UCSD-AML1 (cell line): ENCODE measurements around the gene SNX24.
A peak's percentile ranks its signal among the peaks of the same experiment; 100 is the strongest.
"Not testable (repeated sequence)": the region's sequence is repeated elsewhere in the genome, so short reads cannot be mapped to it uniquely, and the experiment has no call there.

Experiments used
- DNase-seq: peaks from one replicate; lab custom pipeline; 2025; ENCODE audit not compliant: unreplicated experiment; lab: John Stamatoyannopoulos, UW

Gene SNX24

DNA sequence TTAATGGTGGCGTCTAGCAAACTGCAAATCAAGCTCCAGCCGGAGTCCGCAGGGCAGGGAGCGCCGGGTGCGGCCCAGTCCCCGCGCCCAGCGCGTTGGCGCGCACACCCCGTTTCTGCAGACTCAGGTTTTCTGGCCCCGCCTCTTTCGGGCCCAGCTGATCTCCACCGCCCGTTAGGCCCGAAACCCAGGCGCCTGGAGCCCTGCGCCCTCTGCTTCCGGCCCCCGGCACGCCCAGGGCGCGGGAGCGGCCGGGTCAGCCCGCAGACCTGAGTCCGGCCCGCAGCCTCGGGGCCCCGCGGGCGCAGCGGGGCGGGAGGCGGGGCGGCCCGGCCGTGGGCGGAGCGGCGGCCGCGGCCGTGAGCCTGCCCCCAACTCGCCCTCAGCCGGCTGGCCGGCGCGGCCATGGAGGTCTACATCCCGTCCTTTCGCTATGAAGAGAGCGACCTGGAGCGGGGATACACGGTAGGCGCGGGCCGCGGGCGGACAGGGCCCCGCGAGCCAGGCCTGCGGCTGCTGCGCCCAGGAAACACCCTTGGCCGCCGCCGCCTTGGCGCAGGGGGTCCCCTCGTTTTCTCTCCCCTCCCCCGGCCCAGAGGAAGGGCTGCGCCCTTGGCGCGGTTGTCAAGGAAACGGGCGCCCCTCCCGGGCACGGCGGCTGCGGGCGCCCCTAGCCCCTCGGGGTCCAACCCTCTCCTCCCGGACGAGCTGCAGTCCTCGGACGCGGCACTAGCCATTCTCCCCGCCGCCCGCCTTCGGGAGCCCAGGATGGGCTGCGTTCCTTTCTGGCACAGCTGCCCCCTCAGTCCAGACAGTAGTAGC lies at the start of gene SNX24:
Gene SNX24, plus strand, starts transcription at position 385 of the 822 bp plus-strand sequence. Its CDS starts 21 bp downstream, at position 406.
- peak; percentile 66 for DNase-seq

- no peak for DNase-seq
Measured at GRCh38 chr5:122805481-122805880, 39.9 kb upstream of the SNX24 start.

- DNase-seq = no peak
Measured at GRCh38 chr5:122810405-122810804, 35.0 kb upstream of the SNX24 start.

GRCh38 chr5:122815218-122815767 lies 30.1 kb upstream of the SNX24 start:
- DNase-seq = no peak

DNA sequence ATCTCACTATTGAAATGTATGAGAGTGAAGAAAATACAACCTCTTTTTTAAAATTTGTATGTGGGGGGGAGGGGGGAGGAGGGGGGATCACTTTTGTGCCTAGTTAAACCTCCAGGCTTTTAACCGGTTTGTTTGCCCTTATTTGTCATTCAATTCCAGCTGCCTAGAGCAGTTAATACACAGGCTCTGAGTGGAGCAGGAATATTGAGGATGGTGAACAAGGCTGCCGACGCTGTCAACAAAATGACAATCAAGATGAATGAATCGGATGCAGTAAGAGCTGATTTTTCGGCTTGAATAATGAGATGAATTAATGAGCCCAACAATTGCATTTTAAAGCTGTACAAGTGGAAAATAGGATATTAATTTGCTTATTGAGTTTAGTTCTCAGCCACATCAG lies 28.7 kb upstream of the SNX24 start:
- DNase-seq = no peak

- DNase-seq = no peak
Measured at GRCh38 chr5:122831984-122832383, 13.4 kb upstream of the SNX24 start.

GRCh38 chr5:122835681-122836080 lies 9.7 kb upstream of the SNX24 start:
- no peak for DNase-seq

DNA sequence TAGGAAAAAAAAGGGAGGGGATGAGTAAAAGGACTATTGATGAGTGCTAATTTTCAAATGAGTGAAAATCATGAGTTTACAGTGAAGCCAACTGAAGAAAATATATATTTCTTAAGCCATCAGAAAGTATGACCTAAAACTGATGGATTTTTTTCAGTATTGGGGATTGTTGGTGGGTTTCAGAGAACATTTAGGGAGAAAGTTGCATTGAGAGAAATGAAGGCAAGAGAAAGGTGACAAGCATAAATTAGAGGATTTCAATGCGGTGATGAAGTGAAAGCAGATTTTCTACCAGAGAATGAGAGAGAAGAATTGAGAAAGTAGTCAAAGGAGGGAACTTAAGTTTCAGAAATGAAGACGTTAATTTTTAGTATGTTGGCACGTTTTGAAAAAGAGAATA lies 8.5 kb upstream of the SNX24 start:
- no peak for DNase-seq

- DNase-seq = no peak
Measured at GRCh38 chr5:122839731-122840130, 5.7 kb upstream of the SNX24 start.

DNA sequence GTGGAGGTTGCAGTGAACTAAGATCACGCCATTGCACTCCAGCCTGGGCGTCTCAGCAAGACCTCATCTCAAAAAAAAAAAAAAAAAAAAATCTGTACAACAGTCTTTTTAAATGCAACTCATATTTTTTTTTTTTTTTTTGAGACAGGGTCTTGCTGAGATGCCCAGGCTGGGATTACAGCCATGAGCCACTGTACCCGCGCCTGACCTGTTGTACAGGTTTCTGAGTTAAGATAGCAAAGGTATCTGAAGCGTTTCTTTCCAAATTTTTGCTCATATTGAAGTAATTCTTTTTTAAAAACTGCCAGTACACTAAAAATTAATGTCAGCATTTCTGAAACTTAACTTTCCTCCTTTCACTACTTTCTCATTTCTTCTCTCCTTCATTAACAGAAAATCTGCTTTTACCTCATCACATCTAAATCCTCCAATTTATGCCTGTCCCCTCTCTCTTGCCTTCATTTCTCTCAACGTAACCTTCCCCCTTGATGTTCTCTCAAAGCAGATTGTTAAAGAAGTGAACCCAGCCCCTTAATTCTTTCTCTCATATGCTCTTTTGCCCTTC lies 3.3 kb upstream of the SNX24 start:
- no peak for DNase-seq

DNA sequence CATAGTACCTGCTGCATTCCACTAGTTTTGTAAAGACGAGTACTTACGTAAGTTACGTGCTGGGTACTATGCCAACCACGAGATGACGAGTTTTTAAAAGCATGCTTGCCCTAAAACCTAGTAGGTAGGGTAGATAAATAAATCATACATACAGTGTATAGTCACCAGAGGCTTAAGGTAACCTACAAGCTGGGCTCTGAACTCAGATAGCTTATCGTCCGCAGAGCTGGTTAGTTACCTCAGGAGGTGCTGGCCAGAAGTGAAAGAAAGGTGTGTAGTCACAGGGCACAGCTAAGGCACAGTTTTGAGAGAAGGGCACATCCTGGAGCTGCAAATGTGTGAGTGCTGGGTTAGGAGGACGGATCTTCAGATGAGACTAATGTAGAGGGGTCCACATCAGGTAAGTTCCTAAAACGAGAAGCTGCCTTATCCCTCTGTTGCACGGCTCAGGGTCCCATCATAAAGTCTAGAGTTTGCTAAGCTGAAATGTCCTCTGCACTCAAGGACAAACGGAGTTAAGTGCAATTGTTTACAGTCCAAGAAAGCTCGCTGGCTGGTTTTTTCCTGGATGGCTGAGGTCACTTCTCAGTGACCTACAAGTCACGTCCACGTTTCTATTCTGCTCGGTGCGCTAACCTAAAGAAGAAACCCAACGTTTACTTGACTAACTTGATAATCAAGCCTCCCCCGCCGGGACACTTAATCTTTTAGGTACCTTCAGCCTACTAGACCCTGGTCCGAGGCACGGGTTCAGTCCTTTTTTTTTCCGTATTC lies 1.1 kb upstream of the SNX24 start:
- no peak for DNase-seq

DNA sequence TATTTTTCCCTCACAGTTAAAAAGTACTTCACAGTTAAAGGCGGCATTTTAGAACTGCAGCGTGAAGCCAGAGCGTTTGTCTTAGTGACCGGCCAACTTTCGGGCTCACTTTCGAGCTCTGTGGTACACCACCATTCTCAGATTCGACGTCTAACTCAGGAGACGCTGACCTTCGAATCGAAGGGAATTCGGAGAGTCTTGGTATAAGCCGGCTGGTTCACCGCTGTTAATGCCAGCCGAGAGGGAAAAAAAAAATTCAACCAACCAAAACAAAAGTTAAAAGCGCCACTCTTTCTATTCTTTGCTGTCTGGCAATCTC lies 544 bp upstream of the SNX24 start:
- no peak for DNase-seq

DNA sequence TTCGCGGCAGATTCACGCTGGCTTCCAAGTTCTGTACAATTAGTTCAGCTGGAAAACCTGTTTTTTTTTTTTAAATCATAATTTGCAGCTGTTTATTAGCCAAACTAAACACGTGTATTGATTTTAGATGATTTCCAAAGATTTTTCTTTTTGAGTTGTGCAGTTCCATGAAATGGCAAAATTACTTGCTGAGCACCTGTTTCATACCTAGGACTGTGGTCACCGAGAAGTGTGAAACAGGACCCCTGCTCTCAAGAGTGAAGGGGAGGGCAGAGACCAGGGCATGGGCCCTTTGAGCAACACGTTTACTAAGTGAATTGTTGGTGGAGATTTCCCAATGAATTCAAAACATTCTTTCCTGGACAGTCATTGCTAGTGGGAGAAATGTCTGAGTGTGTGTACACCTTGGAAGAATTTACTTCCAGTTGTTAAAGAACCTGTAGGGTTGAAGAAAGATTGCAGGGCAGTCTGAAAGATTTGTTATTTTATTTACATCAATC lies 688 bp downstream of the SNX24 start:
- DNase-seq = no peak

- DNase-seq = no peak
Measured at GRCh38 chr5:122847687-122848081, 2.3 kb downstream of the SNX24 start.

- no peak for DNase-seq
Measured at GRCh38 chr5:122849771-122850170, 4.4 kb downstream of the SNX24 start.

DNA sequence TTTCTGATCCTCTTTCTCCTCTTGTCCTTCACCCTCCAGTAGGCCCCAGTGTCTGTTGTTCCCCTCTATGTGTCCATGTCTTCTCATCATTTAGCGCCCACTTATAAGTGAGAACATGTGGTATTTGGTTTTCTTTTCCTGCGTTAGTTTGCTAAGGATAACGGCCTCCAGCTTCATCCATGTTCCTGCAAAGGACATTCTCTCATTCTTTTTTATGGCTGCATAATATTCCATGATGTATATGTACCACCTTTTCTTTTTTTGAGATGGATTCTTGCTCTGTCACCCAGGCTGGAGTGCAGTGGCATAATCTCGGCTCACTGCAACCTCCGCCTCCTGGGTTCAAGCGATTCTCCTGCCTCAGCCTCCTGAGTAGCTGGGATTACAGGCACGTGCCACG lies 12.1 kb downstream of the SNX24 start:
- not testable (repeated sequence) for DNase-seq

- DNase-seq = no peak
Measured at GRCh38 chr5:122858451-122858850, 13.0 kb downstream of the SNX24 start.

DNA sequence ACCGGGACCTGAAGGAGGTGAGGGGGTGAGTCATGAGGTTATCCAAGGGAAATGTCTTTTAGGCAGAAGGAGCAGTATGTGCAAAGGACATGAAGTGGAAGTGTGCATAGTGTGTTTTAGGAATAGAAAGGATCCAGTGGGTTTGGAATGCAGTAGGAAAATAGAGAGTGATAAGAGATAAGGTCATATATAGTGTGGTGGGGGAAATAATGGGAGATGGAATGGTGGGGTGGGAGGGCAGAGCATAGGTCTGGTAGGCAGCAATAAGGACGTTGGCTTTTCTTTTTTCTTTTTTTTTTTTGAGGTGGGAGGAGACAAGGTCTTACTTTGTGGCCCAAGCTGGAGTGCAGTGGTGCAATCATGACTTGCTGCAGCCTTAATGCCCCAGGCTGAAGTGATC lies 17.8 kb downstream of the SNX24 start:
- no peak for DNase-seq

- no peak for DNase-seq
Measured at GRCh38 chr5:122863721-122864120, 18.3 kb downstream of the SNX24 start.

- no peak for DNase-seq
Measured at GRCh38 chr5:122864400-122864799, 19.0 kb downstream of the SNX24 start.

DNA sequence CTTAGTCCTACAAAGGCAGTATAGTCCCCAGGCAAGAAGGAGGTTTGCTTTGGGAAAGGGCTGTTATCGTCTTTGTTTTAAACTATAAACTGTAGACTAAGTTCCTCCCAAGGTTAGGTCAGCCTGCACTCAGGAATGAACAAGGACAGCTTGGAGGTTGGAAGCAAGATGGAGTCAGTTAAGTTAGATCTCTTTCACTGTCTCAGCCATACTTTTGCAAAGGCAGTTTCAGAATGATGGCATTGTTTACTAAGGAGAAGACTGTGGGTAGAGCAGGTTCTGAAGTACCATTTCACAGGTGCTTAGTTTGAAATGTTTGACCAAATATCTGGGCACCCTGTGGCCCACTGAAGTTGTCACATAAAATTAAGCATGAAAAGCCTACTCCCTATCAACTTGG lies 19.4 kb downstream of the SNX24 start:
- DNase-seq = no peak
